T-cell (primary cell): ENCODE results near the gene SCRN2. TPM values are rescaled to one million over a fixed set of nuclear protein-coding genes. Genes with fewer than 3 reads are reported as not detected.

ENCODE experiments used
- ATAC-seq, 4 experiments: fragments of 200-7000 bp in 3 of 4; fragments of 150-1000 bp in 1 of 4; cut with Tn5 transposase; replicated peaks in 1 of 4; 1 replicate in 3 of 4; 2 replicates in 1 of 4; pipeline ENCODE4 v1.10.0; 2021; ENCODE audit warnings: moderate library complexity in 3 of 4, mild to moderate bottlenecking in 2 of 4, moderate number of reproducible peaks in 1 of 4
- CTCF ChIA-PET, 2 donors: fragments of 300-600 bp; sonication (Branson Sonifier 250); formaldehyde crosslinking; loops; one replicate each; lab custom pipeline; 2022; ENCODE audit warnings: antibody characterized with exemption in 2 of 2; lab: Charles Lee
- POLR2A ChIA-PET, 2 donors: fragments of 300-600 bp; sonication (Branson Sonifier 250); formaldehyde crosslinking; loops; one replicate each; lab custom pipeline; 2022; ENCODE audit warnings: antibody characterized with exemption in 2 of 2; lab: Charles Lee
- DNase-seq, 35 experiments: peaks; one replicate each; pipeline versions ENCODE4 v3.0.0 to v3.0.0-alpha.2; 2013 to 2023
- H3K27ac ChIP-seq: one replicate; pipeline ENCODE4 v1.5.1; 2013; ENCODE audit warnings: low read length
- H3K27me3 ChIP-seq, 2 experiments: replicated peaks in 1 of 2; 1 replicate in 1 of 2; 2 replicates in 1 of 2; pipeline versions ENCODE4 v1.6.1 to v1.7.0; 2013; ENCODE audit warnings: low read length in 1 of 2, mixed read lengths in 1 of 2; ENCODE audit not compliant: control insufficient read depth in 2 of 2, insufficient read depth in 2 of 2; ENCODE audit errors: extremely low read depth in 1 of 2
- H3K36me3 ChIP-seq, 2 donors: 1 replicate in 1 of 2; 2 replicates in 1 of 2; pipeline versions ENCODE4 v1.6.1 to v1.7.0; 2013; ENCODE audit warnings: low read length in 1 of 2; ENCODE audit not compliant: control insufficient read depth in 2 of 2, insufficient read depth in 1 of 2; ENCODE audit errors: extremely low read depth in 1 of 2
- H3K4me1 ChIP-seq, 2 experiments: 1 replicate in 1 of 2; 2 replicates in 1 of 2; pipeline versions ENCODE4 v1.6.1 to v1.7.0; 2013; ENCODE audit warnings: low read length in 2 of 2, mixed read lengths in 1 of 2; ENCODE audit not compliant: insufficient read depth in 2 of 2, control insufficient read depth in 1 of 2; ENCODE audit errors: extremely low read depth in 1 of 2
- H3K4me3 ChIP-seq, 2 donors: 1 replicate in 1 of 2; 2 replicates in 1 of 2; pipeline versions ENCODE4 v1.5.1 to v1.7.0; 2013; ENCODE audit warnings: mild to moderate bottlenecking in 2 of 2, low read length in 1 of 2, moderate library complexity in 1 of 2; ENCODE audit not compliant: control insufficient read depth in 1 of 2; ENCODE audit errors: extremely low read depth in 1 of 2
- H3K9me3 ChIP-seq: 2 replicates; pipeline ENCODE4 v1.7.0; 2013
- H3K27ac Mint-ChIP-seq, 2 donors: one replicate each; pipeline ENCODE4 v1.8.0; 2020 to 2021; ENCODE audit warnings: mild to moderate bottlenecking in 2 of 2, mixed read lengths in 2 of 2
- H3K27me3 Mint-ChIP-seq, 2 donors: one replicate each; pipeline ENCODE4 v1.8.0; 2021 to 2022; ENCODE audit warnings: mixed read lengths in 2 of 2
- H3K36me3 Mint-ChIP-seq: one replicate; pipeline ENCODE4 v1.8.0; 2021; ENCODE audit warnings: mixed read lengths
- H3K4me1 Mint-ChIP-seq, 3 donors: one replicate each; pipeline ENCODE4 v1.8.0; 2020 to 2022; ENCODE audit warnings: mixed read lengths in 3 of 3, mild to moderate bottlenecking in 1 of 3
- H3K4me3 Mint-ChIP-seq, 3 donors: one replicate each; pipeline ENCODE4 v1.8.0; 2020 to 2022; ENCODE audit warnings: mild to moderate bottlenecking in 3 of 3, mixed read lengths in 3 of 3, moderate library complexity in 3 of 3
- H3K9me3 Mint-ChIP-seq, 3 donors: one replicate each; pipeline ENCODE4 v1.8.0; 2020 to 2022; ENCODE audit warnings: mixed read lengths in 3 of 3
- WGBS: methylation state at CpG from one replicate; pipeline ENCODE4 v1.1.5; 2013; ENCODE audit warnings: missing lambda C conversion rate; ENCODE audit not compliant: insufficient coverage; 5-methylcytosine and 5-hydroxymethylcytosine counted together
- total RNA-seq, 35 experiments: library from RNA in 6 of 35; stranded (reverse) in 6 of 35; fragments of 120-200 nt in 1 of 35; gene quantifications; one replicate each; pipeline versions ENCODE4 v1.2.1 to v1.2.4 and lab custom pipeline; 2013 to 2026

The SCRN2 gene
- total RNA-seq, 5 donors from 2014 or later (not counting 1 experiment from before 2014, with no cell fraction given): 27.0 to 44.3 (median 40.6) TPM

- no peak overlapping the region for H3K4me3 Mint-ChIP-seq
- Histone ChIP-seq H3K27me3 (no peaks in the 10 kb centered on the region), H3K36me3 (peaks cover 48 to 79% of the 10 kb centered on the region in 2 donors), H3K9me3 (no peaks in the 10 kb centered on the region), H3K27ac (no peak overlapping the region), H3K4me3 (no peak overlapping the region), H3K4me1 (peaks cover 7 to 20% of the 10 kb centered on the region in 2 experiments)
- peaks cover 18 to 23% (median 18%) of the 10 kb centered on the region in 3 donors for H3K4me1 Mint-ChIP-seq
- H3K36me3 Mint-ChIP-seq: peaks cover 34% of the 10 kb centered on the region
- WGBS: 98% methylated on average over 10 of the region's 10 CpGs
- no peak for DNase-seq
- ChIA-PET CTCF (no interaction called here), POLR2A (no interaction called here)
- no peaks in the 10 kb centered on the region for H3K27me3 Mint-ChIP-seq
- no peaks in the 10 kb centered on the region for H3K9me3 Mint-ChIP-seq
- ATAC-seq: no peak
- H3K27ac Mint-ChIP-seq: no peak overlapping the region
Measured at GRCh38 chr17:47816947-47817346, 24.1 kb downstream of the SCRN2 start.

GRCh38 chr17:47816111-47816735 lies 24.9 kb downstream of the SCRN2 start:
- H3K27ac Mint-ChIP-seq: no peak overlapping the region
- no peaks in the 10 kb centered on the region for H3K27me3 Mint-ChIP-seq
- Histone ChIP-seq H3K27ac (no peak overlapping the region), H3K4me1 (peaks cover 4 to 14% of the 10 kb centered on the region in 2 experiments), H3K36me3 (peaks cover 48 to 86% of the 10 kb centered on the region in 2 donors), H3K9me3 (no peaks in the 10 kb centered on the region), H3K4me3 (no peak overlapping the region), H3K27me3 (no peaks in the 10 kb centered on the region)
- DNase-seq: no peak
- no peaks in the 10 kb centered on the region for H3K9me3 Mint-ChIP-seq
- WGBS: 98% methylated on average over 13 of the region's 21 CpGs
- ChIA-PET POLR2A (no interaction called here), CTCF (no interaction called here)
- peaks cover 41% of the 10 kb centered on the region for H3K36me3 Mint-ChIP-seq
- no peak for ATAC-seq
- H3K4me3 Mint-ChIP-seq: no peak overlapping the region
- peaks cover 11 to 23% (median 11%) of the 10 kb centered on the region in 3 donors for H3K4me1 Mint-ChIP-seq

- DNase-seq (no peak), ATAC-seq (no peak)
- Mint-ChIP-seq H3K27ac (no peak overlapping the region), H3K27me3 (no peaks in the 10 kb centered on the region), H3K36me3 (peaks cover 47% of the 10 kb centered on the region), H3K9me3 (no peaks in the 10 kb centered on the region), H3K4me3 (no peak overlapping the region), H3K4me1 (peaks cover 2 to 22% (median 6%) of the 10 kb centered on the region in 3 donors)
- 96% methylated on average over 16 of the region's 21 CpGs for WGBS
- CTCF ChIA-PET: interaction anchor here in 1 of 2 donors (0.6 kb wide), 1 partner anchor 80 kb away, joined by 3 read pairs; no protein-coding TSS in a partner anchor
- no peak overlapping the region for H3K4me3 ChIP-seq
- H3K9me3 ChIP-seq: no peaks in the 10 kb centered on the region
- POLR2A ChIA-PET: no interaction called here
- no peaks in the 10 kb centered on the region for H3K27me3 ChIP-seq
- H3K4me1 ChIP-seq: peaks cover 0 to 9% of the 10 kb centered on the region in 2 experiments
- H3K27ac ChIP-seq: no peak overlapping the region
- H3K36me3 ChIP-seq: peaks cover 51 to 92% of the 10 kb centered on the region in 2 donors
Measured at GRCh38 chr17:47815106-47815918, 25.8 kb downstream of the SCRN2 start.

DNA sequence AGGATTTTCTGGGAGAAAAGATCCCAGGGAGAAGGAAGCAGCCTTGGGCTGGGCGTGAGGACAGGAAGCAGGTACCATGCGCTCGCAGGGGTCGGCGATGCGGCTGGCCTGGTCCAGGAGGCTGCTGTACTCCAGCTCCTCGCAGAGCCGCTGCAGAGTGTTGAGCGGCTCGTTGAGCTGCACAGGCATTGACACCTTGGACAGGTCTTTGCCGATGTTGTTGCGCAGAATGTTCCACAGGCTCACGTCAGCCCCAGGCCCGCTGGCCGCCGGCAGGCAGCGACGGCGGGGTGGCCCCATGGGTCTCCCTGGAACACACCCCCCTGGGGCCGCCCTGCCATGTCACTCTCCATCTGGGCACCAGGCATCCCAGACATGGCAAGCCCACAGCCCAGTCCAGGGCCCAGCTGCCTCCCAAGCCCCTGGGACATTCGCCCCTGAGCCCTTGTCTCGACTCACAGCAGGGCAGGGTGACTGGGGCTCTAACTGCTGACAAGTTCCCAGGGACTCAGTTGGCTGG lies 27.5 kb downstream of the SCRN2 start:
- DNase-seq: no peak
- H3K36me3 Mint-ChIP-seq: peaks cover 59% of the 10 kb centered on the region
- 98% methylated on average over 22 of the region's 22 CpGs for WGBS

DNA sequence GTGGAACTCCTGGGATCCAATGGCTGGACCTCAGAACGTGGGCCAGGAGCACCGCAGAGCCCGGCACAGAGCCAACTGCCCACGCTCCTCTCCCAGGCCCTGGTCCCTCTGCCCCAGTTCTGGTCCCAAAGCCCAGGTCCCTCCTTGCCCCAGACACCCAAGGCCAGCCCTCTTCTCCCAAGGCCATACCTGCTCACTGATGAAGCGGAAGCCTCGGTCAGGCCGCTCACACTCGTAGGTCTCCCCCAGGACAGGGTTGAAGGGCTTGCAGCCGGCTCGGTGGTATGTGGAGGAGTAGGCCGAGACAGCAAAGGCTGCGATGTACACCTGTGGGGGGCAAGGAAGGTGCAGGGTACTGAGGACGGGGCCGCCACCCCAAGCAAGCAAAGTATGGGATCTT lies 28.0 kb downstream of the SCRN2 start:
- ATAC-seq (no peak), DNase-seq (no peak)
- CTCF ChIA-PET: no interaction called here
- Histone ChIP-seq H3K36me3 (peaks cover 57 to 94% of the 10 kb centered on the region in 2 donors), H3K4me3 (no peak overlapping the region), H3K27me3 (no peaks in the 10 kb centered on the region), H3K27ac (no peak overlapping the region), H3K9me3 (no peaks in the 10 kb centered on the region), H3K4me1 (peaks cover 0 to 4% of the 10 kb centered on the region in 2 experiments)
- peaks cover 63% of the 10 kb centered on the region for H3K36me3 Mint-ChIP-seq
- H3K27me3 Mint-ChIP-seq: no peaks in the 10 kb centered on the region
- POLR2A ChIA-PET: no interaction called here
- H3K27ac Mint-ChIP-seq: no peak overlapping the region
- peaks cover 0 to 21% (median 9%) of the 10 kb centered on the region in 3 donors for H3K4me1 Mint-ChIP-seq
- WGBS: 96% methylated on average over 12 of the region's 14 CpGs
- no peaks in the 10 kb centered on the region for H3K9me3 Mint-ChIP-seq
- no peak overlapping the region for H3K4me3 Mint-ChIP-seq

More for the DNA sequence above, 27.5 kb downstream of the SCRN2 start:
- Histone ChIP-seq H3K4me1 (peaks cover 0 to 4% of the 10 kb centered on the region in 2 experiments), H3K27ac (no peak overlapping the region), H3K9me3 (no peaks in the 10 kb centered on the region), H3K27me3 (no peaks in the 10 kb centered on the region), H3K4me3 (no peak overlapping the region), H3K36me3 (peaks cover 57 to 94% of the 10 kb centered on the region in 2 donors)
- no peak overlapping the region for H3K4me3 Mint-ChIP-seq
- no peak for ATAC-seq
- no peak overlapping the region for H3K27ac Mint-ChIP-seq
- H3K27me3 Mint-ChIP-seq: no peaks in the 10 kb centered on the region
- CTCF ChIA-PET: no interaction called here
- H3K9me3 Mint-ChIP-seq: no peaks in the 10 kb centered on the region
- peaks cover 0 to 21% (median 9%) of the 10 kb centered on the region in 3 donors for H3K4me1 Mint-ChIP-seq
- POLR2A ChIA-PET: no interaction called here

GRCh38 chr17:47812146-47812920 lies 28.7 kb downstream of the SCRN2 start:
- 92% methylated on average over 18 of the region's 18 CpGs for WGBS
- ChIA-PET CTCF (no interaction called here), POLR2A (no interaction called here)
- Histone ChIP-seq H3K27me3 (no peaks in the 10 kb centered on the region), H3K36me3 (peaks cover 56 to 92% of the 10 kb centered on the region in 2 donors), H3K4me3 (no peak overlapping the region), H3K9me3 (no peaks in the 10 kb centered on the region), H3K4me1 (peaks cover 0 to 4% of the 10 kb centered on the region in 2 experiments), H3K27ac (no peak overlapping the region)
- H3K36me3 Mint-ChIP-seq: peaks cover 63% of the 10 kb centered on the region
- no peak for DNase-seq
- no peak overlapping the region for H3K4me3 Mint-ChIP-seq
- H3K27ac Mint-ChIP-seq: peak overlapping the region in 1 of 2 donors; percentile 68
- no peaks in the 10 kb centered on the region for H3K9me3 Mint-ChIP-seq
- no peaks in the 10 kb centered on the region for H3K27me3 Mint-ChIP-seq
- no peak for ATAC-seq
- H3K4me1 Mint-ChIP-seq: peaks cover 0 to 21% (median 9%) of the 10 kb centered on the region in 3 donors
